WTC11 (cell line): ENCODE measurements around the gene MAGOHB. TPM values are rescaled to one million over a fixed set of nuclear protein-coding genes. Genes with fewer than 3 reads are reported as not detected.

Experiments used
- ATAC-seq: fragments of 200-7000 bp; cut with Tn5 transposase; 2 replicates; pipeline ENCODE4 v1.10.0; 2021; ENCODE audit warnings: mild to moderate bottlenecking, moderate library complexity
- CTCF ChIA-PET: fragments of 300-600 bp; sonication (Branson Sonifier 250); formaldehyde crosslinking; loops from one replicate; lab custom pipeline; 2021; ENCODE audit warnings: antibody characterized with exemption; lab: Charles Lee
- POLR2A ChIA-PET: fragments of 350-600 bp; sonication (Branson Sonifier 250); formaldehyde crosslinking; loops from one replicate; lab custom pipeline; 2021; ENCODE audit warnings: antibody characterized with exemption; lab: Charles Lee
- DNase-seq: peaks from one replicate; pipeline ENCODE4 v3.0.0; 2021; ENCODE audit warnings: low spot score
- H3K27ac Mint-ChIP-seq: 2 replicates; pipeline ENCODE4 v1.8.0; 2021; ENCODE audit warnings: mixed read lengths
- H3K27me3 Mint-ChIP-seq: 2 replicates; pipeline ENCODE4 v1.8.0; 2021; ENCODE audit warnings: low read depth, mild to moderate bottlenecking, moderate library complexity, mixed read lengths
- H3K36me3 Mint-ChIP-seq: 2 replicates; pipeline ENCODE4 v1.8.0; 2021; ENCODE audit warnings: mixed read lengths
- H3K4me1 Mint-ChIP-seq: 2 replicates; pipeline ENCODE4 v1.8.0; 2022; ENCODE audit warnings: mixed read lengths
- H3K4me3 Mint-ChIP-seq: 2 replicates; pipeline ENCODE4 v1.8.0; 2021; ENCODE audit warnings: mild to moderate bottlenecking, moderate library complexity, mixed read lengths
- H3K9me3 Mint-ChIP-seq: 2 replicates; pipeline ENCODE4 v1.8.0; 2021; ENCODE audit warnings: mixed read lengths
- ATF6 ChIP-seq: sonication (generic); formaldehyde crosslinking; IDR thresholded peaks from 2 replicates; pipeline ENCODE4 v1.8.1; 2023; ENCODE audit warnings: mild to moderate bottlenecking, missing genetic modification reagents
- CTCF ChIP-seq: fragments of 200-600 bp; IDR thresholded peaks from 2 replicates; pipeline ENCODE4 v1.8.0; 2022; ENCODE audit warnings: antibody characterized with exemption
- E2F4 ChIP-seq: sonication (generic); formaldehyde crosslinking; IDR thresholded peaks from 2 replicates; pipeline ENCODE4 v1.8.1; 2022; ENCODE audit warnings: low read depth, mild to moderate bottlenecking, moderate library complexity, missing genetic modification reagents, borderline replicate concordance
- FOXJ3 ChIP-seq: sonication (generic); formaldehyde crosslinking; IDR thresholded peaks from 2 replicates; pipeline ENCODE4 v1.9.0; 2021; ENCODE audit warnings: missing genetic modification reagents, mild to moderate bottlenecking, borderline replicate concordance
- FOXP1 ChIP-seq: sonication (generic); formaldehyde crosslinking; IDR thresholded peaks from 2 replicates; pipeline ENCODE4 v1.8.0; 2022; ENCODE audit warnings: missing genetic modification reagents, mild to moderate bottlenecking, moderate library complexity, borderline replicate concordance
- NR3C1 ChIP-seq: sonication (generic); formaldehyde crosslinking; conservative IDR thresholded peaks from 2 replicates; pipeline ENCODE4 v1.8.1; 2023; ENCODE audit warnings: low read depth, mild to moderate bottlenecking, missing genetic modification reagents
- PRDM15 ChIP-seq: sonication (generic); formaldehyde crosslinking; IDR thresholded peaks from 2 replicates; pipeline ENCODE4 v1.8.0; 2022; ENCODE audit warnings: missing genetic modification reagents
- PREB ChIP-seq: sonication (generic); formaldehyde crosslinking; IDR thresholded peaks from 2 replicates; pipeline ENCODE4 v1.8.1; 2022; ENCODE audit warnings: mild to moderate bottlenecking, missing genetic modification reagents, moderate library complexity, borderline replicate concordance
- SMAD4 ChIP-seq: sonication (generic); formaldehyde crosslinking; IDR thresholded peaks from 2 replicates; pipeline ENCODE4 v1.8.0; 2022; ENCODE audit warnings: mild to moderate bottlenecking, missing genetic modification reagents
- USF2 ChIP-seq: sonication (generic); formaldehyde crosslinking; IDR thresholded peaks from 2 replicates; pipeline ENCODE4 v1.8.1; 2023; ENCODE audit warnings: mild to moderate bottlenecking, missing genetic modification reagents, moderate library complexity
- ZNF671 ChIP-seq: fragments of 250-450 bp; sonication (Bioruptor Pico); IDR thresholded peaks from 2 replicates; pipeline ENCODE4 v1.8.0; 2021; ENCODE audit warnings: mild to moderate bottlenecking
- total RNA-seq: library from RNA; stranded (reverse); gene quantifications from 3 replicates; pipeline ENCODE4 v1.2.3, GENCODE V29; 2021

Gene MAGOHB
- total RNA-seq, 1 experiment from 2014 or later = 36.1 TPM

- TF ChIP-seq CTCF (no peak), ZNF671 (CRISPR knock-in tag) (no peak), NR3C1 (CRISPR knock-in tag) (no peak), SMAD4 (CRISPR knock-in tag) (no peak), FOXP1 (CRISPR knock-in tag) (no peak), ATF6 (CRISPR knock-in tag) (no peak), PREB (no peak)
These were observed 3.2 kb downstream of the MAGOHB start (continued) for GRCh38 chr12:10610188-10610587.

GRCh38 chr12:10607885-10608458 is 5.4 kb downstream of the MAGOHB start:
- peak; percentile 43; the same call in 1 of the 2 replicates for ATAC-seq
- Mint-ChIP-seq H3K27ac (no peak overlapping the region), H3K9me3 (no peaks in the 10 kb centered on the region), H3K4me1 (peaks cover 13% of the 10 kb centered on the region), H3K4me3 (no peak overlapping the region), H3K36me3 (peaks cover 69% of the 10 kb centered on the region), H3K27me3 (no peaks in the 10 kb centered on the region)
- ChIA-PET POLR2A (no interaction called here), CTCF (interaction anchor here (0.6 to 1.0 kb wide), 3 partner anchors 11 to 373 kb away, joined by 3 read pairs; no protein-coding TSS in a partner anchor)
- TF ChIP-seq E2F4 (CRISPR knock-in tag) (no peak), USF2 (CRISPR knock-in tag) (no peak), FOXJ3 (no peak), CTCF (no peak), PRDM15 (no peak)
- no peak for DNase-seq
